Cardiac muscle cell (in vitro differentiated cells and primary cell): Measurements from ENCODE around the gene OLFM2. TPM values are rescaled to one million over a fixed set of nuclear protein-coding genes. Genes with fewer than 3 reads are reported as not detected.
A peak's percentile ranks its signal among the peaks of the same experiment; 100 is the strongest.

ENCODE experiments used
- DNase-seq, 2 donors: peaks; one replicate each; pipeline versions ENCODE4 v3.0.0 to v3.0.0-alpha.2; 2010 to 2017; ENCODE audit warnings: low read depth in 1 of 2, low spot score in 1 of 2
- H3K27ac ChIP-seq: fragments of 200-600 bp; sonication (generic); 2 replicates; pipeline ENCODE4 v1.5.1; 2016
- H3K27me3 ChIP-seq: fragments of 200-600 bp; sonication (generic); 2 replicates; pipeline ENCODE4 v1.6.0; 2016; ENCODE audit warnings: control low read depth
- H3K36me3 ChIP-seq: fragments of 200-600 bp; sonication (generic); 2 replicates; pipeline ENCODE4 v1.5.1; 2016; ENCODE audit warnings: control low read depth
- H3K4me1 ChIP-seq: fragments of 200-600 bp; sonication (generic); 2 replicates; pipeline ENCODE4 v1.8.1; 2017; ENCODE audit warnings: low read depth, mild to moderate bottlenecking, mixed run types
- H3K4me3 ChIP-seq: fragments of 200-600 bp; sonication (generic); 2 replicates; pipeline ENCODE4 v1.5.1; 2016; ENCODE audit warnings: mild to moderate bottlenecking
- H3K9me3 ChIP-seq: fragments of 200-600 bp; sonication (generic); 2 replicates; pipeline ENCODE4 v1.5.1; 2017; ENCODE audit warnings: low read depth, mild to moderate bottlenecking, control low read depth
- polyA plus RNA-seq: library from polyadenylated mRNA; unstranded; fragments of >200 nt; fragmentation: Nextera tagmentation; extraction: Ambion mirVana; gene quantifications from 2 replicates; pipeline ENCODE4 v1.2.1, GENCODE V29; 2016
- total RNA-seq: library from RNA; depleted of rRNA; stranded (reverse); fragments of >200 nt; gene quantifications from 2 replicates; pipeline ENCODE4 v1.2.3, GENCODE V29; 2016
- TF ChIP-seq, protein P1 (sequence below): IDR thresholded peaks from 2 replicates; pipeline ENCODE4 v1.5.1; 2012; ENCODE audit warnings: low read depth, mild to moderate bottlenecking, low read length

Gene OLFM2
- total and polyA plus RNA-seq, 2 experiments from 2014 or later, result 27.1 to 55.1 TPM

GRCh38 chr19:9911524-9912185, 24.7 kb downstream of the OLFM2 start:
- no peaks in the 10 kb centered on the region for H3K4me1 ChIP-seq
- H3K4me3 ChIP-seq, result no peak overlapping the region
- no peaks in the 10 kb centered on the region for H3K36me3 ChIP-seq
- peaks cover 15% of the 10 kb centered on the region for H3K27me3 ChIP-seq
- H3K9me3 ChIP-seq, result no peaks in the 10 kb centered on the region
- TF ChIP-seq, protein P1, sequence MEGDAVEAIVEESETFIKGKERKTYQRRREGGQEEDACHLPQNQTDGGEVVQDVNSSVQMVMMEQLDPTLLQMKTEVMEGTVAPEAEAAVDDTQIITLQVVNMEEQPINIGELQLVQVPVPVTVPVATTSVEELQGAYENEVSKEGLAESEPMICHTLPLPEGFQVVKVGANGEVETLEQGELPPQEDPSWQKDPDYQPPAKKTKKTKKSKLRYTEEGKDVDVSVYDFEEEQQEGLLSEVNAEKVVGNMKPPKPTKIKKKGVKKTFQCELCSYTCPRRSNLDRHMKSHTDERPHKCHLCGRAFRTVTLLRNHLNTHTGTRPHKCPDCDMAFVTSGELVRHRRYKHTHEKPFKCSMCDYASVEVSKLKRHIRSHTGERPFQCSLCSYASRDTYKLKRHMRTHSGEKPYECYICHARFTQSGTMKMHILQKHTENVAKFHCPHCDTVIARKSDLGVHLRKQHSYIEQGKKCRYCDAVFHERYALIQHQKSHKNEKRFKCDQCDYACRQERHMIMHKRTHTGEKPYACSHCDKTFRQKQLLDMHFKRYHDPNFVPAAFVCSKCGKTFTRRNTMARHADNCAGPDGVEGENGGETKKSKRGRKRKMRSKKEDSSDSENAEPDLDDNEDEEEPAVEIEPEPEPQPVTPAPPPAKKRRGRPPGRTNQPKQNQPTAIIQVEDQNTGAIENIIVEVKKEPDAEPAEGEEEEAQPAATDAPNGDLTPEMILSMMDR, result no peak
- no peak overlapping the region for H3K27ac ChIP-seq
- DNase-seq, result no peak

DNA sequence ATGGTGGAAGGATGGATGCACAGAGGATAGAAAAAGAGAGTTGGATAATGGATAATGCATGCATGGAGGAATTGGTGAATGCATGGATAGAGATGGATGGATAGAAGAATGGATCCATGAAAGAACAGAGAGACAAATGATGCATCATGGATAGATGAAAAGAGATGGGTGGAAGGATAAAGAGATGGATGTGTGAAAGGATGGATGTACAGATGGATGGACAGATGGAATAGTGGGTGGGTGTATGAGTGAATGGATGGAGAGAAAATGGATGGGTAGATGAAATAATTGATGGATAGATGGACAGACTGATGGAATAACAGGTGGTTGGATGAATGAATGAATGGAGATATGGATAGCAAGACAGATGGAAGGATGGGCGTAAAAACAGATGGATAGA, 25.7 kb downstream of the OLFM2 start:
- TF ChIP-seq, protein P1, result no peak
- Histone ChIP-seq H3K27me3 (peaks cover 15% of the 10 kb centered on the region), H3K4me1 (no peaks in the 10 kb centered on the region), H3K36me3 (no peaks in the 10 kb centered on the region), H3K9me3 (no peaks in the 10 kb centered on the region), H3K4me3 (no peak overlapping the region), H3K27ac (no peak overlapping the region)
- no peak for DNase-seq

GRCh38 chr19:9909251-9909650, 27.1 kb downstream of the OLFM2 start:
- no peak overlapping the region for H3K27ac ChIP-seq
- no peaks in the 10 kb centered on the region for H3K9me3 ChIP-seq
- H3K36me3 ChIP-seq, result no peaks in the 10 kb centered on the region
- H3K27me3 ChIP-seq, result peaks cover 15% of the 10 kb centered on the region
- H3K4me1 ChIP-seq, result no peaks in the 10 kb centered on the region
- no peak overlapping the region for H3K4me3 ChIP-seq
- no peak for DNase-seq
- TF ChIP-seq, protein P1, result no peak

DNA sequence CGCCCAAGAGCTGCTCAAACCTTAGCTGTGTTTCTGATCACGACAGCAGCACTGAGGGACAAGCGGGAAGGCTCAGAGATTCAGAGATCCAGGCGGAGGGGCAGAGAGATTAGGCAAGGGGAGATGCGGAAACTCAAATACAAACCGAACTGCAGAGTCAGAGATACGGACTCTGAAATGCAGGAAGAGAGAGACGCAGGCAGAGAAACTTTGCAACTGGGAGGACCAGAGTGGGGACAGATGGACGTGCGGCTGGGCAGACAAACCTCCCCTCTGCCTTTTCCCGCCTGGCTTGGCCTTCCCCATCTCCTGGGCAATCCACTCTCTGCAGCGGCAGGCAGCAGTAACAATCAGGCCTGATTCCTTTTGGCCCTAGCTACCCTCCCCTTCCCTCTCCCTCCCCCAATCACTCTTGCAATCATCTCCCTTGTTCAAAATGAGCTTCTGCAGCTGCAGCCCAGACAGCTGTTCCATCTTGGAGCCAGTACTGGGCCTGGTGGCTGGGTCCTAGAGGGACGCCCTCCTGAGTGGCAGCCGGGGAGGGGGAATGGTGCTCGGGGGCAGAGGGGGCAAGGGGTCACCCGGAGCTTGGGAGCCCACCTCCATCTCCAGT, 29.7 kb downstream of the OLFM2 start:
- H3K27me3 ChIP-seq, result no peaks in the 10 kb centered on the region
- H3K9me3 ChIP-seq, result no peaks in the 10 kb centered on the region
- H3K36me3 ChIP-seq, result no peaks in the 10 kb centered on the region
- peak in 1 of 2 donors; percentile 38 for DNase-seq
- TF ChIP-seq, protein P1, result no peak
- H3K4me3 ChIP-seq, result no peak overlapping the region
- no peaks in the 10 kb centered on the region for H3K4me1 ChIP-seq
- H3K27ac ChIP-seq, result no peak overlapping the region

GRCh38 chr19:9903336-9903735, 33.0 kb downstream of the OLFM2 start:
- DNase-seq, result no peak
- H3K4me3 ChIP-seq, result no peak overlapping the region
- H3K27me3 ChIP-seq, result no peaks in the 10 kb centered on the region
- TF ChIP-seq, protein P1, result no peak
- H3K9me3 ChIP-seq, result no peaks in the 10 kb centered on the region
- no peak overlapping the region for H3K27ac ChIP-seq
- no peaks in the 10 kb centered on the region for H3K4me1 ChIP-seq
- H3K36me3 ChIP-seq, result no peaks in the 10 kb centered on the region
